ENCODE data around the gene UPP2.

The UPP2 gene

GRCh38 chr2:158101384-158101926 lies at the start of gene UPP2:
Gene UPP2, plus strand, starts transcription at chr2:158101876. Its CDS starts 188 bp downstream, at chr2:158102064.
- no peak for DNase-seq

GRCh38 chr2:158052761-158053160 lies 48.9 kb upstream of the UPP2 start:
- DNase-seq, result no peak

DNA sequence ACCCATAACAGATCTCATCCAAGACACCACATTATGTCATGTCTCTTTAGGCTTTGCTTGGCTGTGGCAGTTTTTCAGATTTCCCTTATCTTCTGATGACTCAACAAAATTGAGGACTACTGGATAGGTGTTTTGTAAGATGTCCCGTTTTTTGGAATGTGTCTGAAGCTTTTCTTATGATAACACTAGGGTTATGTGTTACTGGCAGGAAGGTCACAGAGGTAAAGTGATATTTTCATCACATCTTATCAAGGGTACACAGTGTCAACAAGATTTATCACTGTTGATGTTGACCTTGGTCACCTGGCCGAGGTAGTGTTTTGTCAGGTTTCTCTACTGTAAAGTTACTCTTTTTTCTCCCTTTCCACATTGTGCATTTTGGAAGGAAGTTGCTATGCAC lies 44.8 kb upstream of the UPP2 start:
- no peak for DNase-seq

- no peak for DNase-seq
These were observed 41.4 kb upstream of the UPP2 start for GRCh38 chr2:158060160-158060834.

DNA sequence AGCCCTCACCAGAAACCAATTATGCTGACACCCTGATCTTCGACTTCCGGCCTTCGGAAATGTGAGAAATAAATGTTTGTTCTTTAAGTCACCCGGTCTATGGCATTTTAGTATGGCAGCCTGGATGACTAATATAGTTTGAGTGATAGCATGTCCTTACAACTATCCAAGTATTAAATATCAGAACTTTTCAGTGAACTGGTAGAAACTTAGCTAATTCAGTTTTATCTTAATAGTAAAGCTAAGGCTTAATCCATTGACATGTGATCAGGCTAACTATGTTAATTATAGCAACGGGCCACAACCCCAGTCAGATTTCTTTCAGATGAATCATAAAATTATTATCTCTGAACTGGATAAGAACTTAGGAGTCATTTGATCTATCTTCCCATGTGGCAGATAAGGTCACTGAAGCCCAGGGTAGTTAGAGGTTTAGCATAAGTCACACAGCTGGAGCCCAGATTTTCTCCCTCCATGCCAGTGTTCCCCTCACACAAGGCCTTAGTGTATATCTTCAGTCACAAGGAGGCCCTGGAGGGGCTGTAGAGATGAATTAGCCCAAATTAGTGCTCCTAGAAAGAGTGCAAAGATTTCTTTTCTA lies 40.7 kb upstream of the UPP2 start:
- DNase-seq, result no peak

- DNase-seq, result no peak
These were observed 39.9 kb upstream of the UPP2 start for GRCh38 chr2:158061763-158062162.

DNA sequence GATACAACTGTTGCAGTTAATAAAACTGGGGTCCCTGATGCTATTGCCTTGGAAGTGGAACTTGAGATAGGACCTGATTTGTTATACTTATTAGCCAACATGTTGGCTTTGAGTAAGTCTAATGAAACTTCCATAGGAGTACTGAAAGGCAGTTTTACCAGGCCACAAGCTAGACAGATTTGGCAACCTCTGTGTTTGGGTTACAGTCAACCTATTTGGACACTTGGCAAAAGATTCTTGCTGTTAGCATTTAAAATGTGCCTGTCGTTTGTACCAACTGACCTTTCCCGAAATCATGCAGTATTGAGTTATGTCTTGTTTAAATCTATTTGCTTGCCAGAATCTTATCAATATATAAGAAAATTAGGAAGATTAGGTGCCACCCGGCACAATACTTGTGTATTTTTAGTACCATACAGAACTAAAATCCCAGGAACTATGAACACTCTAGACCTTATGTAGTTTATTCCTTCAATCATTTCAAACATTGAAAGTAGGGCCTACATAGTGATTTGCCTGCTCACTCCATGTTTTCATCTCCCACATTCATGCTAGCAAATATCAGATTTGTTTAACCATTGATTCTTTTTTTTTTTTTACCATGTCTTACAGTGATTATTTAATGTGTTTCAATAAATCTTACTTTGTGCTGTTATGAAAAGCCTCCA lies 35.5 kb upstream of the UPP2 start:
- DNase-seq, result no peak

- DNase-seq, result no peak
These were observed 30.7 kb upstream of the UPP2 start for GRCh38 chr2:158071018-158071417.

GRCh38 chr2:158072361-158072760 lies 29.3 kb upstream of the UPP2 start:
- DNase-seq, result no peak

GRCh38 chr2:158079672-158080071 lies 22.0 kb upstream of the UPP2 start:
- no peak for DNase-seq

DNA sequence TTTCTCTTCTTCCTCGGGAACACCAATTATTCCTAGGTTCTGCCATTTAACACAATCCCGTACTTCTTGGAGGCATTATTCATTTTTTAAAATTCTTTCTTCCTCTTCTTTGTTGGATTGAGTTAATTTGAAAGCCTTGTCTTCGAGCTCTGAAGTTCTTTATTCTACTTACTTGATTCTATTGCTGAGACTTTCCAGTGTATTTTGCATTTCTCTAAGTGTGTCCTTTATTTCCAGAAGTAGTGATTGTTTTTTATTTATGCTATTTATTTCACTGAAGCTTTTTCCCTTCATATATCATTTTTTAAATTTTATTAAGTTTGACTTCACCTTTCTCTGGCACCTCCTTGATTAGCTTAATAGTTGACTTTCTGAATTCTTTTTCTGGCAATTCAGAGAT lies 13.6 kb upstream of the UPP2 start:
- no peak for DNase-seq

DNA sequence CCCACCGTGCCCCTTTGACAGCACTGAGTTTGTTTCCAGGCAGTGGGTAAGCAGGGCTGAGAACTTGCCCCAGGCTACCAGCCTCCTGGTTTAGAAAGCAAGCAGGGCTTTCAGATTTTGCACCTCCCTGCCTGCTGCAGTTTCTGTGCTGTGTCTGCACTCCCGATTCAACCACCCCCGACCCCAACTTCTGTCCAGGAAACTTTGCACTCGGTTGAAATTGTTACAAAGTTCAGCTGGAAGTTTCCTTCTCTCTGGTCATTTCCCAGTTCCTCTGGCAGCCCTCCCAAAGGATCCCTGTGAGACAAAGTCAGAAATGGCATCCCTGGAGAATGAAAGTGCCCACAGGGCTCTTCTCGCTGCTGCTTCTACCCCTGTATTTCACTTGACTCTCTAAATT lies 12.4 kb upstream of the UPP2 start:
- DNase-seq, result no peak

DNA sequence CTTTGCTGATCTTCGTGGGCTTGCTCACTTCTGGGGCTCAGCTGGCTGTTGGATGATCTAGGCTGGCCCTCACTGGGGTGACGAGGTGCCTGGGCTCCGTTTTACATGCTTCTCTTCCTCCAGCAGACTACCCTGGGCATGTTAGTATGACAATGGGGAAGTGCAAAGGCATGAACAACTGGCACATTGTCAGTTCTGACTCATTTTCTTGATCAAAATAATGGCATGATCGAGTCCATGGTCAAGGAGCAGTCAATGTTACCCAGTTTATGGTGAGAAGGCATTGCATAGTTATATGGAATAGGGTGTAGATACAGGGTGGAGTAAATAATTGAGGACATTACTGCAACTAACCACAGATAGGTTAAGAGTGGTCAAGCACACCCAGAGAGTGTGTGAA lies 10.0 kb upstream of the UPP2 start:
- DNase-seq, result no peak

- no peak for DNase-seq
These were observed 7.1 kb upstream of the UPP2 start for GRCh38 chr2:158094487-158095092.

- DNase-seq, result no peak
These were observed 6.4 kb upstream of the UPP2 start for GRCh38 chr2:158095269-158095668.

DNA sequence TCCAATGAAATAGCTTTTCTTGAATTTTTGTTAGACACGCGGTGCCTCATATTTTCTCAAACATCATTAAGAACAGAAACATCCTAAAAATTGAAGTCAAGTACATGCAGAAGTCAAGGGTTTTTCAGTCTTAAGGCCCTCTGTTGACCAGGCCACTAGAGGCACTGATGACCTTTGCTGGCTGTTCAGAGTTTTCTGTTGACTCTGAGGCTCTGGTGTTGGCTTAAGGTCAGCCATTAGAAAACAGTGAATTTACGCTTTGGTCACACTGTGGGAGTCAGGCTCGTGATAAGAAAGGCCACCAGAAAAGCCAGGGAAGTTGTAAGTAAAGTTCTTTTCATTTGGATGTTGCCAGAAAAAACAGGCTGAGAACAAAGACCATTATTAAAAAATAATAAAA lies 5.8 kb upstream of the UPP2 start:
- DNase-seq, result no peak

DNA sequence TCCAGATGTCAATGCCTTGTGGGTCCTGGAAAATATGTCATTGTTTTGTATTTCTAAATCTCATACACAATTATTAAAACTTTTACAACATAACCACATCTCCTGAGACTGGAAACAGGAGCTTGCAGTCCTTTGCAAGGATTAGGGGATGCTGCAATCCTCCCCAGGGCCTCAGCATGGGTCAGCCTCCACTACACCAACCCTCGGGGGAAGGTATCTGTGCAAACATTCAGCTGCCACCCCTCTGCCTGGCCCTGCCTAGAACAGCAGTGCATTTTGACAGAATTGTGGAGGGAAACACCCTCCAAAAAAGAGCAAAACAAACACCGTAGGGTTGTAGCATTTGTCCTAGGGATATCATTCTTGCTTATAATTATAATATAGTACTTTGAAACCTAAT lies 4.2 kb upstream of the UPP2 start:
- DNase-seq, result no peak

DNA sequence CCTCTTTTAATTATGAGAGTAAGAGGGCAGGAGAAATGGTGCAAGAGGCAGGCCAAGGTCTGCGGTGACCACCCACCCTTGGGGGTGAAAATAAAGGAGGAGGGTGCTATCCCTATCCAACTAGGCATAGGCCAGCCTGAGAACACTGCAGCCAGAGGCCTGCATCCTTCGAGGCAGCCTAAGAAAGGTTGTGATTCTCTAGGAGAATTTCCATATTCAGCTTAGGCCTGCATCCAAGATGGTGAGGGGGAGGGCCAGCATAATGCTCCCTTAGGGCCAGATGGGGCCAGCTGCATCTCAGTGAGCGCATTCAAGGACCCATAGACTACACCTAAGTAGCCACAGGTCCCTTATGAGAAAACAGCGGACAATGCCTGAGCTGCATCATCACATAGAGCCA lies 3.5 kb upstream of the UPP2 start:
- no peak for DNase-seq

DNA sequence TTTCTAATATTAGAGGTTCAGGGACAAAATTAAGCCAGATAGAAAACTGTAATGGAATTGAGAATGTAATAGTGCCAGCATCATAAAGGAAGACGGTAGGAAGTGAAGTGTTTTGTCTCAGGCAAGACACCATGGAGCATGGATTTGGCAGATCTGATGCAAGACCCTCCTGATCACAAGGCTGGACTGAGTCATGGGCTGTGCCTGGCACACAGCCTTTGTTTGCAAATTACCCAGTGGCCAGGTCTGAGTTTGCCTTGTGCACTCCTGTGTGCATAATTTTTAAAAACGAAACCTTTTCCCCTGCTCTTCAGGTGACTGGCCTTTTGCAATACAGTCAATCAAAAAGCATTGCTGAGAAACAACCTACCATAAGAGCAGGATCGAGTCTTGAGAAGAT lies 2.0 kb upstream of the UPP2 start:
- no peak for DNase-seq

DNA sequence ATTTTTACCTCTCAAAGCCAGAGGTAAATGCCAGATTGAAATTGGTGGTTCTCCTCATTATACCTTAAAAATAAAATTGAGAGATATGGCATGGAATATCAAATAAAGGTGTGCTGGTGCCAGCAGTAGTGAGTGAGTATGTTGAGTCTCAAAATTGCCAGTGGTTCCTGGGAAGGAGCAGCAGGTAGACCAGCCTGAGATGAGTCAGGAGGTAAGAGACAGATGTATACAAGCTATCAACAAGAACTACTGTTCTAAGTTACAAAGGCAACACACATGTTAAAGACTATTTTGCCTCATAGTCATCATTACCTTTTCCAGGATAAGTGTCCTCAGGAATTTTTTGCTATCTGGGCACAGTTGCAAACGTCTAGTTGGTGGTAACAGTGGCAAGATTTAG lies 1.3 kb upstream of the UPP2 start:
- DNase-seq, result no peak

DNA sequence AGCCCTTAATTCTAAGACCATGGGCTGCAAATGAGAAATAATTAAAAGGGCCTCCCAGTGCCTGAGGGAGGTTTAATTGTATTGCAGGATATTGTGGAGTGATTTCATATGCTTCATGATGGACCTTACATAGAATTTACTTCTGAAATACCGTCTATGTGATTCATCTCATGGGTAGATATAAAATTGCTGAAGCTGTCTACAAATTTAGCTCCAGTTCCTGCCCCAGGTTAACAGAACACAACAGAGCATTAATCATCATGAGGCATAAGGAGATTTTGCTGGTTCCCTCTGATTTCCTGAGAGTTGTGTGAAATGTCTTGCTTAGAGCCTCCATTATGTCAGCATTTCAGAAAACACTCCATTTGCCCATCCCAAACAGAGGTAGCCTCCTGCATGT lies 770 bp downstream of the UPP2 start:
- no peak for DNase-seq

- no peak for DNase-seq
These were observed 1.8 kb downstream of the UPP2 start for GRCh38 chr2:158103411-158104012.

DNA sequence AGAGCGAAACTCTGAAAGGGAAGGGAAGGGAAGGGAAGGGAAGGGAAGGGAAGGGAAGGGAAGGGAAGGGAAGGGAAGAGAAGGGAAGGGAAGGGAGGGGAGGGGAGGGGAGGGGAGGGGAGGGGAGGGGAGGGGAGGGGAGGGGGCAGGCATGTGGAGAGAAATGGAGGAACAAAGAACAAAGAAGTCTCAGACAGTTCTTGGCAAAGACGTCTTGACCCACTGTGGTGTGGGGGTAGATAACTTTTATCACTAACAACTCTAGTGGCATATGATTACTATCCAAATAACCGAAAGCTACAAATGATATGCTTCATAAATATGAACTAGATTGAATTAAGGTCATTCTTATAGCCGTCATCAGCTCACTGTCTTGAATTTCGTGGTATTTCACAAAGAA lies 3.2 kb downstream of the UPP2 start:
- no peak for DNase-seq

Measured in stimulated activated CD4-positive, alpha-beta T cell treated with anti-CD3 and anti-CD28 coated beads, Interleukin-2, amount 100 ng/mL, for 48 hours (primary cell).